Measurements from ENCODE around the gene ACMSD. TPM values are rescaled to one million over a fixed set of nuclear protein-coding genes. Genes with fewer than 3 reads are reported as not detected.
"Not testable (repeated sequence)": the region's sequence is repeated elsewhere in the genome, so short reads cannot be mapped to it uniquely, and the experiment has no call there.

Gene ACMSD
- total and polyA plus RNA-seq, 5 experiments from 2014 or later, result not detected

DNA sequence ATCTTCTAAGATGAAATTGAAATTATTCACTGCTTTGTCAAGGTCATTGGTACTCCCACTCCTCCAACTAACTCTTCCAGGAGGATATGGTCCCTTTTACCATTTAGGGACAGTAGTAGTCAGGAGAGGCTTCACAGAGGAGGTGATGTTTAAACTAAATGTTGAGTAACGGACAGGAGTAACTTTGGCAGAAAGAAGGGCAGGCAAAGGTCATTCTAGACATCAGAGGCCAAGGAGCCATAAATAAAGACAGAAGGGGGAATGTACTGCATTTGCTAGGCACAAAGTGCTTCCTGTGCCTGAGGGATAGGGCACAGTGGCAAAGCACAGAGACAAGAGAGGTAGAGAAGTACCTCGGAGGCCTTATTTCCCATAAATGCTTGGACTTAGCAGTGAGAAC is 14.6 kb upstream of the ACMSD start:
- peaks cover 9 to 27% (median 17%) of the 10 kb centered on the region in 5 donors for H3K27me3 Mint-ChIP-seq
- ATAC-seq, result no peak
- H3K27ac Mint-ChIP-seq, result no peak overlapping the region
- no peak for DNase-seq
- H3K9me3 Mint-ChIP-seq, result peaks cover 0 to 14% (median 2%) of the 10 kb centered on the region in 9 donors
- no peaks in the 10 kb centered on the region for H3K4me1 Mint-ChIP-seq
- H3K36me3 Mint-ChIP-seq, result peaks cover 0 to 9% (median 4%) of the 10 kb centered on the region in 3 donors
- no peak overlapping the region for H3K4me3 Mint-ChIP-seq
- POLR2A ChIA-PET, result no interaction called here

DNA sequence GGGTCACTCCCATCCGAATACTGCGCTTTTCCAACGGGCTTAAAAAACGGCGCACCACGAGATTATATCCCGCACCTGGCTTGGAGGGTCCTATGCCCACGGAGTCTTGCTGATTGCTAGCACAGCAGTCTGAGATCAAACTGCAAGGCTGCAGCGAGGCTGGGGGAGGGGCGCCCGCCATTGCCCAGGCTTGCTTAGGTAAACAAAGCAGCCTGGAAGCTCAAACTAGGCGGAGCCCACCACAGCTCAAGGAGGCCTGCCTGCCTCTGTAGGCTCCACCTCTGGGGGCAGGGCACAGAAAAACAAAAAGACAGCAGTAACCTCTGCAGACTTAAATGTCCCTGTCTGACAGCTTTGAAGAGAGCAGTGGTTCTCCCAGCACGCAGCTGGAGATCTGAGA is 12.7 kb upstream of the ACMSD start:
- H3K27ac Mint-ChIP-seq, H3K4me1 Mint-ChIP-seq, POLR2A ChIA-PET, ATAC-seq, DNase-seq, H3K4me3 Mint-ChIP-seq, H3K36me3 Mint-ChIP-seq: not testable (repeated sequence)
- Mint-ChIP-seq H3K9me3 (peaks cover 0 to 14% (median 2%) of the 10 kb centered on the region in 9 donors), H3K27me3 (peaks cover 9 to 27% (median 17%) of the 10 kb centered on the region in 5 donors)

GRCh38 chr2:134835471-134835870 is 2.9 kb upstream of the ACMSD start:
- Mint-ChIP-seq H3K4me3 (no peak overlapping the region), H3K27me3 (peaks cover 0 to 12% (median 6%) of the 10 kb centered on the region in 5 donors), H3K36me3 (peaks cover 0 to 21% (median 0%) of the 10 kb centered on the region in 3 donors), H3K4me1 (no peaks in the 10 kb centered on the region), H3K9me3 (peaks cover 3 to 48% (median 21%) of the 10 kb centered on the region in 9 donors), H3K27ac (no peak overlapping the region)
- ATAC-seq (no peak), DNase-seq (no peak)
- POLR2A ChIA-PET, result no interaction called here

DNA sequence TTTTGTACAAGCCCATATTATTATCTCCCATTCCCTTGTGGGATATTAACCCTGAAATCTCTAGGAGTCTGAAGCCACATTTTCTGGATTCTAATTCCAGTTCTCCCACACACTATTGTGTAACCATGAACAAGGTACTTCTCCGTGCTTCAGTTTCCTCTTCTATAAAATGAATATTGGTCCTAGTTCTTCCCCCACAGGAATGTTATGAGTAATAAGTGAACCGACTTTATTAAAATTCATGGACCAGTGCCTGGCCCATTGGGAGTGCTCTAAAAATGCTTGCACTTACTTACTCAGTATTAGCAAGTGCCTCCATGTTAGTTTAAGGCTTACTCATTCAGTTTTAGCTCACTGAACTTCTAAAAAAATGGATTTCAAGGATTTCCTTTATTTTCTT is 1.4 kb upstream of the ACMSD start:
- Mint-ChIP-seq H3K4me1 (no peaks in the 10 kb centered on the region), H3K27me3 (peaks cover 0 to 16% (median 5%) of the 10 kb centered on the region in 5 donors), H3K9me3 (peaks cover 3 to 41% (median 20%) of the 10 kb centered on the region in 9 donors), H3K36me3 (peaks cover 0 to 21% (median 0%) of the 10 kb centered on the region in 3 donors), H3K4me3 (no peak overlapping the region), H3K27ac (no peak overlapping the region)
- POLR2A ChIA-PET, result no interaction called here
- ATAC-seq (no peak), DNase-seq (no peak)

GRCh38 chr2:134839649-134840048 is 1.2 kb downstream of the ACMSD start:
- Mint-ChIP-seq H3K27ac (no peak overlapping the region), H3K4me3 (no peak overlapping the region), H3K4me1 (no peaks in the 10 kb centered on the region), H3K27me3 (peaks cover 0 to 12% (median 6%) of the 10 kb centered on the region in 5 donors), H3K9me3 (peaks cover 3 to 30% (median 18%) of the 10 kb centered on the region in 9 donors), H3K36me3 (peaks cover 0 to 21% (median 0%) of the 10 kb centered on the region in 3 donors)
- no peak for DNase-seq
- no peak for ATAC-seq
- POLR2A ChIA-PET, result interaction anchor here (0.6 kb wide), 1 partner anchor 28 kb away, joined by 3 read pairs; no protein-coding TSS in a partner anchor

GRCh38 chr2:134842930-134843490 is 4.6 kb downstream of the ACMSD start:
- POLR2A ChIA-PET, result no interaction called here
- H3K27me3 Mint-ChIP-seq, result peaks cover 0 to 9% (median 4%) of the 10 kb centered on the region in 5 donors
- no peak overlapping the region for H3K4me3 Mint-ChIP-seq
- DNase-seq (no peak), ATAC-seq (no peak)
- H3K36me3 Mint-ChIP-seq, result peaks cover 0 to 7% (median 1%) of the 10 kb centered on the region in 3 donors
- no peaks in the 10 kb centered on the region for H3K4me1 Mint-ChIP-seq
- no peak overlapping the region for H3K27ac Mint-ChIP-seq
- H3K9me3 Mint-ChIP-seq, result peaks cover 0 to 8% (median 0%) of the 10 kb centered on the region in 9 donors

- Mint-ChIP-seq H3K4me3 (no peak overlapping the region), H3K4me1 (no peaks in the 10 kb centered on the region), H3K27ac (no peak overlapping the region), H3K36me3 (peaks cover 0 to 7% (median 7%) of the 10 kb centered on the region in 3 donors), H3K27me3 (peaks cover 0 to 7% (median 4%) of the 10 kb centered on the region in 5 donors), H3K9me3 (peaks cover 0 to 12% (median 6%) of the 10 kb centered on the region in 9 donors)
- DNase-seq, result no peak
- POLR2A ChIA-PET, result no interaction called here
- no peak for ATAC-seq
Measured at GRCh38 chr2:134843968-134844367, 5.6 kb downstream of the ACMSD start.

GRCh38 chr2:134845028-134845427 is 6.6 kb downstream of the ACMSD start:
- no peaks in the 10 kb centered on the region for H3K4me1 Mint-ChIP-seq
- peaks cover 0 to 7% (median 4%) of the 10 kb centered on the region in 5 donors for H3K27me3 Mint-ChIP-seq
- POLR2A ChIA-PET, result no interaction called here
- DNase-seq, result no peak
- no peak overlapping the region for H3K4me3 Mint-ChIP-seq
- no peak overlapping the region for H3K27ac Mint-ChIP-seq
- no peak for ATAC-seq
- peaks cover 0 to 17% (median 8%) of the 10 kb centered on the region in 9 donors for H3K9me3 Mint-ChIP-seq
- H3K36me3 Mint-ChIP-seq, result peaks cover 0 to 10% (median 7%) of the 10 kb centered on the region in 3 donors

DNA sequence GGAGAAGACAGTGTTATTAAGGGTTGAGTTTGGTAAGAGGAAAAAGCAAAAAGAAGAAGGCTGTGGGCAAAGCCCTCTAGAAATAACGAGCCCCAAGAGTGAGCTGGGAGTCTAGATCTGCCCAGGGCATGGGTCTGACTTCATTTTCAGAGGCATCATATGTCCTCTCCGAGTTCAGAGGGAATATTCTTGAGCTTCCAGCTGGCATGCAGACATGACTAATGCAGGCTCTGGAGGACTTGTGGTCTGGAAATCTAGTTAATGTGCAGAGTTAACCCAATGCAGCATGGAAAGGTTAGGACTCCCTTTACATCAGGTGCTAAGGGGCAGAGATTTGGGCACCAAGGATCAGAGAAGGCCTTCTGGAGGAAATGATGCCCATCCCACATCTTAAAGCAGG is 7.3 kb downstream of the ACMSD start:
- Mint-ChIP-seq H3K36me3 (peaks cover under 1 to 10% (median 7%) of the 10 kb centered on the region in 3 donors), H3K9me3 (peaks cover 0 to 17% (median 8%) of the 10 kb centered on the region in 9 donors), H3K4me3 (no peak overlapping the region), H3K4me1 (no peaks in the 10 kb centered on the region), H3K27me3 (peaks cover 0 to 4% (median 4%) of the 10 kb centered on the region in 5 donors), H3K27ac (no peak overlapping the region)
- no peak for DNase-seq
- no peak for ATAC-seq
- POLR2A ChIA-PET, result no interaction called here

- peaks cover 0 to 17% (median 8%) of the 10 kb centered on the region in 9 donors for H3K9me3 Mint-ChIP-seq
- H3K36me3 Mint-ChIP-seq, result peaks cover 3 to 10% (median 7%) of the 10 kb centered on the region in 3 donors
- no peak overlapping the region for H3K27ac Mint-ChIP-seq
- DNase-seq (no peak), ATAC-seq (no peak)
- no peaks in the 10 kb centered on the region for H3K4me1 Mint-ChIP-seq
- H3K4me3 Mint-ChIP-seq, result no peak overlapping the region
- H3K27me3 Mint-ChIP-seq, result peaks cover 0 to 7% (median 3%) of the 10 kb centered on the region in 5 donors
- POLR2A ChIA-PET, result no interaction called here
Measured at GRCh38 chr2:134846213-134846612, 7.8 kb downstream of the ACMSD start.

GRCh38 chr2:134847582-134847981 is 9.2 kb downstream of the ACMSD start:
- H3K36me3 Mint-ChIP-seq, H3K4me3 Mint-ChIP-seq, POLR2A ChIA-PET, H3K27ac Mint-ChIP-seq, ATAC-seq, DNase-seq, H3K4me1 Mint-ChIP-seq: not testable (repeated sequence)
- peaks cover 3 to 11% (median 6%) of the 10 kb centered on the region in 5 donors for H3K27me3 Mint-ChIP-seq
- peaks cover 0 to 17% (median 8%) of the 10 kb centered on the region in 9 donors for H3K9me3 Mint-ChIP-seq

DNA sequence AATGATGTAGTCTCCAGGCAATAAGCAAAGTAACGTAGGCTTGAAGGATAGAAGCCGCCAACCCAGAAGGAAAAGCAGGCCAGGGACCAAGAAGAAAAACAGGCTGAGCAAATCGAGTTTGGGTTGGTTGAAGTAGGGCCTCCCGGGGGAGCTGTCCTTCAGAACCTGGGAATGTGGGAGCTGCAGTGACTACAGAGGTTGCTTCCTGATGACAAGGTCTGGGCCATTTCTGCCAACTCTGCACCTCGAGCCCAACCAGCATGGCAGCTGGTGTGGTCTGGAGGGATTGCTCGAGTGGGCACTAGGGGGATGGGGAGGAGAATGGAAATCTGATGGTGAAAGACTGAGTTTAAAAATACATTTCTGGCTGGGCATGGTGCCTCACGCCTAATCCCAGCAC is 14.1 kb downstream of the ACMSD start:
- Mint-ChIP-seq H3K36me3 (peaks cover 0 to 13% (median 3%) of the 10 kb centered on the region in 3 donors), H3K4me3 (no peak overlapping the region), H3K27me3 (peaks cover 0 to 13% (median 7%) of the 10 kb centered on the region in 5 donors), H3K9me3 (peaks cover 0 to 12% (median 2%) of the 10 kb centered on the region in 9 donors), H3K4me1 (no peaks in the 10 kb centered on the region), H3K27ac (no peak overlapping the region)
- ATAC-seq (no peak), DNase-seq (no peak)
- POLR2A ChIA-PET, result no interaction called here

DNA sequence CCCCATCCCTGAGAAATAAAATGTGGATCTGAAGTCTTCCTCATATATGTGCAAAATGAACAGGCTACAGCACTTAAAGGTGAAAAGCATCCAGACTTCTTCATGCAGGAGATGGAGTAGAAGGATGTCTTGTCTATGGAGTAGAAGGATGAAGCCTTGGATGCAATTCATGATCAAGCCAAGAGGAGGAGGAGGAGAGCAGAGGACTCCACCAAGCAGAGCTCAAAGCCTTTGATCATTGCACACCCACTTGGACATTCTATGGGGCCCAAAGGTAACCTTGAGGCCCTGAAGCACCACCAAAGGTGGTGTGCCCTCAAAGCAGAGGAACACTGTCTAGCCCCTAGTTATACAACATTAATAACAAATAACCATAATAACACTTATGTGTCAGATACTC is 17.3 kb downstream of the ACMSD start:
- peaks cover 0 to 13% (median 7%) of the 10 kb centered on the region in 5 donors for H3K27me3 Mint-ChIP-seq
- H3K9me3 Mint-ChIP-seq, result peaks cover 0 to 3% (median 0%) of the 10 kb centered on the region in 9 donors
- ATAC-seq, result no peak
- H3K36me3 Mint-ChIP-seq, result peaks cover 0 to 10% (median 2%) of the 10 kb centered on the region in 3 donors
- no peaks in the 10 kb centered on the region for H3K4me1 Mint-ChIP-seq
- H3K27ac Mint-ChIP-seq, result no peak overlapping the region
- DNase-seq, result no peak
- POLR2A ChIA-PET, result no interaction called here
- no peak overlapping the region for H3K4me3 Mint-ChIP-seq
